GM12874 (cell line): ENCODE measurements around the gene GRIK1.

Experiments
- CTCF ChIP-seq: IDR thresholded peaks from 2 replicates; pipeline ENCODE4 v1.5.1; 2011; ENCODE audit warnings: low read depth, mild to moderate bottlenecking, control low read depth, low read length, moderate library complexity; ENCODE audit not compliant: insufficient read depth

GRIK1 gene

GRCh38 chr21:29547998-29548397, 391.8 kb downstream of the GRIK1 start:
- no peak for TF ChIP-seq CTCF

GRCh38 chr21:29546071-29546470, 393.7 kb downstream of the GRIK1 start:
- no peak for TF ChIP-seq CTCF

GRCh38 chr21:29540289-29540688, 399.5 kb downstream of the GRIK1 start:
- no peak for TF ChIP-seq CTCF

- TF ChIP-seq CTCF = no peak
These were observed 401.7 kb downstream of the GRIK1 start for GRCh38 chr21:29538115-29538514.

- no peak for TF ChIP-seq CTCF
These were observed 405.3 kb downstream of the GRIK1 start for GRCh38 chr21:29534448-29534847.

- no peak for TF ChIP-seq CTCF
These were observed 410.7 kb downstream of the GRIK1 start for GRCh38 chr21:29529139-29529538.

GRCh38 chr21:29526545-29526944, 413.3 kb downstream of the GRIK1 start:
- no peak for TF ChIP-seq CTCF

GRCh38 chr21:29524055-29524454, 415.7 kb downstream of the GRIK1 start:
- TF ChIP-seq CTCF = no peak
